HG03097 (cell line): ENCODE measurements around the gene FERMT3.
"Not testable (repeated sequence)": the region's sequence is repeated elsewhere in the genome, so short reads cannot be mapped to it uniquely, and the experiment has no call there.

Source experiments
- ATAC-seq: cut with Tn5 transposase; IDR thresholded peaks from one replicate; pipeline ENCODE4 v1.9.1; 2021; ENCODE audit not compliant: unreplicated experiment, low FRiP score

Gene FERMT3

GRCh38 chr11:64233913-64234586, 27.5 kb downstream of the FERMT3 start, which contains the start of gene VEGFB:
Gene VEGFB, plus strand, starts transcription at chr11:64234584. Its CDS starts 250 bp downstream, at chr11:64234834.
- no peak for ATAC-seq

DNA sequence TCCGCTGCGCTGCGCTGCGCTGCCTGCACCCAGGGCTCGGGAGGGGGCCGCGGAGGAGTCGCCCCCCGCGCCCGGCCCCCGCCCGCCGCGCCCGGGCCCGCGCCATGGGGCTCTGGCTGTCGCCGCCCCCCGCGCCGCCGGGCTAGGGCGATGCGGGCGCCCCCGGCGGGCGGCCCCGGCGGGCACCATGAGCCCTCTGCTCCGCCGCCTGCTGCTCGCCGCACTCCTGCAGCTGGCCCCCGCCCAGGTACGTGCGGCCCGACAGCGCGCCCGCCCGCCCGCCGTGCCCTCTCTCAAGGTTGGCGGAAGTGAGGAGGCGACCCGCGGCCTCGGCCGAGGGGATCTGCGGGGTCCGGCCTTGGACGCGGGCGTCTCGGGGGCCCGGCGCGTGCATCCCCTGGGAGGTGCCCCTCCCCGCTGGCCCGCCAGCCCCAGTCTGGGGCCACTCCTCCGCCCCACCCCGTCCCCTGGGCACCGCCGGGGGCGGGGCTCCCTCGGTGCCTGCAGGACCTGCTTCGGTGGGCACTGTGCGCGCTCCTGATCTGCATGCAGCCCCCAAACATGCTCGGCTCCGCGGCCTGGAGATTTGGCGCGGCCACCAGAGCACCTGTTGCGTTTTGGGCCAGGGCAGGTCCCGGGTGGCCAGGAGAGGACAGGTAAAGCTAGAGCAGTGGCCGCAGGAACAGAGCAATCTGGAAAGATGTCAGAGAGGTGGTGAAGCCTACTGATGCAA, 28.3 kb downstream of the FERMT3 start:
- no peak for ATAC-seq

DNA sequence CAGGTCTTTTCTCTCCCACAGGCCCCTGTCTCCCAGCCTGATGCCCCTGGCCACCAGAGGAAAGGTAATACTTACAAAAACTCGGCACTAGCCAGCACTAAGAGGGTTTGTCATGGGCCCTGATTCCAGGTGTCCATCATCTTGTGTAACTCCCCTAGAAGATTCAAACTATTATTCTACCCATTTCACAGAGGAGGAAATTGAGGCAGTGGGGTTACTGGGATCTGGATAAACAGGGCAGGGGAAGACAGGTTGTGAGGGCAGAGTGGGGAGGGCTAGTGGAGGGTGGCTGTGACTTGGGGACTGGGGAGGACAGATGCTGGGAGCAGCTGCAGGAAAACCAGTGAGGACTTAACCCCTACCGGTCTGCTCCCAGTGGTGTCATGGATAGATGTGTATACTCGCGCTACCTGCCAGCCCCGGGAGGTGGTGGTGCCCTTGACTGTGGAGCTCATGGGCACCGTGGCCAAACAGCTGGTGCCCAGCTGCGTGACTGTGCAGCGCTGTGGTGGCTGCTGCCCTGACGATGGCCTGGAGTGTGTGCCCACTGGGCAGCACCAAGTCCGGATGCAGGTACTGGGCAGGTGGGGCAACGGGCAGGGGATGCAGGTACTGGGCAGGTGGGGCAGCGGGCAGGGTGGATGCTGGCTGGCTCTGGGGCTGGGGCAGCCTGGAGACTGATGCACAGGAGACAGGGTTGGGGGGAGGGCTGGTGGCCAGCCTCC, 29.1 kb downstream of the FERMT3 start:
- no peak for ATAC-seq

- ATAC-seq: no peak
These were observed 31.0 kb downstream of the FERMT3 start for GRCh38 chr11:64237484-64237951.

GRCh38 chr11:64238076-64238475, 31.6 kb downstream of the FERMT3 start:
- no peak for ATAC-seq

- no peak for ATAC-seq
These were observed 32.5 kb downstream of the FERMT3 start for GRCh38 chr11:64238999-64239398.

DNA sequence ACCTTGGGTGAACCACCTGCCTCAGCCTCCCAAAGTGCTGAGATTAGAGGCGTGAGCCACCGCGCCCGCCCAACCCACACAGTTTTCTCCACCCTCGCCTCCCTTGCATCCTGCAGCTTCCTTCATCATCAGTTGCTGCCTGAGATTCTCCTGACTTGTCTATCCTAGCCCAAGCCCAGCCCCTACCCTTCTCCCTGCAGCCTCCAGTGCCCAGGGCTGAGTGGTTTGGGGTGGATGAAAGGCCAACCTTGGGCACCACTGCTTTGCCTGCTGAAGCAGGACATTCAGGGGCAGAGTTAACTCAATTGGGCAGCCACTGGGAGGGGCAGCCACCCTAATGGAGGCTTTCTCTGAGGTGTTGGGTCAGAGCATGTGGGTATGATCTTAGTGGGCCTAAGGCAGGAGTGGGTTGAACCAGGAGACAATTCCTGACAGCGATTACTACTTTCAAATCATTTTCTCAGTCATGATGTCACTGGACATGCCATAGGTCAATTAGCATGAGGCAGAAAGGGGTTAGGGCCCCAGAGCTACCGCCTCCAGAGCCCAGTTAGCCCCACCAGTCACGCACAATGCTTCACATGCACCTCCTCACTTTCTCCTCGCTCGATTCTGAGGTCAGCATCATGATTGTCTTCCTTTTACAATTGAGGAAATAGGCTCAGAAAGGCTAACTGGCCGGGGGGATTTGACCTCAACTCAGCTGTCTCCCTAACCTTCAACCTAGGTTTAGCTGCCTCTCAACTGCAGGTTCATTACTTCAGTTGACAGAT, 33.3 kb downstream of the FERMT3 start:
- peak; percentile 12 for ATAC-seq

- ATAC-seq: peak; percentile 48
These were observed 34.1 kb downstream of the FERMT3 start, which contains the start of gene FKBP2 for GRCh38 chr11:64240435-64241240. Gene FKBP2, plus strand, starts transcription at chr11:64241095. Its CDS starts 1,293 bp downstream, at chr11:64242388.

DNA sequence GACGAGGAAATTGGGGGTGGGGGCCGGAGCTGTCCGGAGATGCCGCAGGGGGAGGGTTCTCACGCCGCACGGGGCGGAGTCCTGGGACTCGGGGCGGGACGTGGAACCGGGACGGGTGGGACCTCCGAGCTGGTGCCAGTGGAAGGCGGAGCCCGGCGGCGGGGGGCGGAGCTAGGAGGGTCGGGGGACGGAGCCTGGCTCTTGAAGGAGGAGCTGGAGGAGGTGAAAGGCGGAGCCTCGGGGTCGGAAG, 34.6 kb downstream of the FERMT3 start:
- ATAC-seq: peak; percentile 54

DNA sequence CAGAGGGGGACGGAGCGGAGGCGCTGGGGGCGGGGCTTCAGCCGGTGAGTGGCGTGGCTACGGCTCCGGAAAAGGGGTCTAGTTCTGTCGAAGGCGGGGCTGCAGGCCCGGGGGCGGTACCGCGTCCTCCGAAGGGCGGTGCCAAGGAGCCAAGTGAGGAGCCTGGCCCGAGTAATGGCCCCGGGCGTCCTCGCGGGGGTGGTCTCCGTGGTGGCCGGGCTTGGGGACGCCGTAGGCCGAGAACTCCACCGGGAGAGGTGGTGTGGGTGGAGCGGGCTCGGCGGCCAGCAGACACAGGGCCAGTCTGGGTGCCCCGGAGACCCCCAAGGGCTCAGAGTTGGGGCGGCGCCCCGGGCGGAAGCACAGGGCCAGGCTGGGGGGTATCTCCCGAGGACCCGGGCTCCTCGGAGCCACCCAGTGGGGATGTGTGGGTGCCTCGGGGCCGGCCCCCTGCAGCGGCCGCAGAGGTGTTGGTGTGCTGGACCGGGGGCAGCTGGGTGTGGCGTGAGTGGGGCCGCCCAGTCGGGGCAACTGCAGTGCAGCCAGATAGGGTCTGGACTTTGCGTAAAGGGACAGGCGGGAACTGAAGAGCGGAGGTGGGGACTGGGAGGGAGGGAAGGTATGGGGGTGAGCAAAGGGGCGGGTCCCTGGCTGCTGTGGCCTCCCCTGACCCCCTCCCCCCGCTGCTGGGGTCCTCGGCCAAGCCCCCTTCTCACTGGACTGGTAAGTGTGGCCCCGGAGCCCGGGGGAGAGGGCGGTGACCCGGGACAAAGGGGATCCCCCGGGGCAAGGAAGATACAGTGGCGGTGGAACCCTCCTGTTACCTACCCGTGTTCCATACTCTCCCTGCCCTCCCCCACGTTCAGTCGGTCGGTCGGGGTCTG, 35.2 kb downstream of the FERMT3 start:
- ATAC-seq: peak; percentile 54

GRCh38 chr11:64243236-64243854, 36.8 kb downstream of the FERMT3 start:
- ATAC-seq: no peak

DNA sequence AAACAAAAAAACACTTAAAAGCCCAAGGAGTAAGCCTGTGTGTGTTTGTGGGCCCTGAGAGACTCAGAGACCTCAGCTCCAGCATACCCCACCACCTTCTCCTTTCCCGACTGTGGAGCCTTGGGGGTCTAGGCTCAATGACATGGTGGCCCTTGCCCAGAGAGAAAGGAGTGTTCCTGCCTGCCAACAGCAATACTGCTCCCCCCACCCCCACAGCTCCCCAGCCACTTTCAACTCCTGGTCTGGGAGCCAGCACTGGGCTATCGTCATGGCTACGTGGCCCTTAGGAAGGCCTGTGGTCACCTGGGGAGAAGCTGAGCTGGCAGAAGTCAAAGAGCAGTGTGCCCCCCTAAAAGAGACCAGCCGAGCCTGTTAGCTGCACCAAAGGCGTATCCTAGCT, 37.6 kb downstream of the FERMT3 start:
- ATAC-seq: no peak

GRCh38 chr11:64244966-64245365, 38.4 kb downstream of the FERMT3 start:
- no peak for ATAC-seq

GRCh38 chr11:64245401-64245796, 38.9 kb downstream of the FERMT3 start:
- ATAC-seq: no peak

DNA sequence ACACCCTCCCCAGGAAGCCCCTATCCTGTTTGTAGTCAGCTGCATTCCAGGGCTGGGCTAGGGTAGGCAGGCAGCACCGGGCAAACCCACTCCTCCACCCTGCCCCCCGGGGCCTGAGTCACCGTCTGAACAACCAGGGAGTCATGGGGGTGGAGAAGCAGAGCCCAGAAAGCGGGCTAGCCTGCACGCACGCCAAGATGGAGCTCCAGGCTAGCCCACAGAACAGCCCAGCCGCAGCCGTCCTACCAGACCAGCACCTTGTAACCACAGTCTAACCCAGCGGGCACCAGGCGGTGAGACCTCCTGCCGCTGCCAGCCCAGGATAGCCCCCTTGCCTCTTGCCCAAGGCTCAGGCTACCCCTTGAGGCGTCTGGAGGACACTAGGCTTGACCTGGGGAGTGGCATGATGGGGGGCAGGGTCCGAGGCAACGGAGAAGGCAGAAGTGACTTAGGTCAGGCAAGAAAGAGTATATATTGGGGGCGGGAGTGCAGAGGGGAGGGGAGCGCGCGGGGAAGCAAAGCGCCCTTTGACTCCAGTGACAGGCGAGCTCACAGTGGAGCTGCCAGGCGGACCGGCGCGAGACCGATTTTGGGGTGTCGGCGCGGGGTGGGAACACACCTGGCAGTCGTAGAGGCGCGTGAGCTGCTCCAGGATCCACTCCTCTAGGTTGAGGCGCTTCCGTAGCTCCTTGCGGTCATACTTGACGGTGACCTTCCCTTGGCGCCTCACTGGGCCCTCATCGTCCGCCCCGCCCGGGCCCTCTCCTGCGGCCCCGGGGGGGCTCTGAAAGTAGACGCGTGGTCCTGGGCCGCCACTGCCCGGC, 39.5 kb downstream of the FERMT3 start:
- no peak for ATAC-seq

DNA sequence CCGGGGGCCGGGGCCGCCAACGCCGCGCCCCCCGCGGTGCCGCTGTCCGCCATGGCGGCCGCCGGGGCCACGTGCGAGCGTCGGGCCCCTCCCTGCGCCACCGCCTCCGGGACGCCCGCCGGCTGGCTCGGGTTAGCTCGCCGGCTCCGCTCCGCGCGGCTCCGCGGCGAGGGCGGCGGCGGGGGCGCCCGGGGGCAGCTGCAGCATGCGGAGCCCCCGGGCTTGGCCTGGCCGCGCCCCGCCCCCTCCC, 40.0 kb downstream of the FERMT3 start:
- ATAC-seq: not testable (repeated sequence)

- ATAC-seq: peak; percentile 32
These were observed 40.6 kb downstream of the FERMT3 start, which contains the start of gene PPP1R14B for GRCh38 chr11:64246871-64247728. Gene PPP1R14B, minus strand, starts transcription at chr11:64246943. Its CDS starts 270 bp downstream, at chr11:64246673.
